ENCODE data around the gene MPZL1. TPM values are rescaled to one million over a fixed set of nuclear protein-coding genes. Genes with fewer than 3 reads are reported as not detected.

MPZL1 gene
- total and polyA plus RNA-seq, 2 of the 13 experiments (the other 11 are each of a cell fraction or from before 2014, with no cell fraction given) = 38.0 to 68.7 TPM

GRCh38 chr1:167683226-167683625, 38.6 kb upstream of the MPZL1 start (continued):
- TF ChIP-seq ZBTB46 (CRISPR knock-in tag; IDR thresholded peaks at IDR 0.05; ENCODE audit: borderline replicate concordance) = no peak

- H3K36me3 ChIP-seq (replicated peaks in 1 of 2; ENCODE audit: control insufficient read depth in 1 of 2, insufficient read depth in 2 of 2, low read length in 2 of 2) = no peaks in the 10 kb centered on the region
- H3K27me3 ChIP-seq (ENCODE audit: control insufficient read depth in 1 of 2, insufficient read depth in 2 of 2, low read length in 2 of 2) = peaks cover 0 to 16% of the 10 kb centered on the region in 2 experiments; a peak in 3 of 5 replicates
- no peak overlapping the region for H3K4me2 ChIP-seq (ENCODE audit: low read depth, low read length)
- no peak for FAIRE-seq
- POLR2A ChIA-PET = no interaction called here
- intact Hi-C loops (cut with micrococcal nuclease; ENCODE audit: unreplicated experiment) = no loop called here
- H3K9me3 ChIP-seq (ENCODE audit: low read length) = no peaks in the 10 kb centered on the region
- in situ Hi-C loops (cut with HindIII; ENCODE audit: extremely low pct_ligation_motif_present, low pct_unique_long_range_greater_than_20kb) = no loop called here
- ATAC-seq = no peak
- no peak overlapping the region for H3K9ac ChIP-seq (ENCODE audit: insufficient read depth, low read depth, low read length)
- peaks cover 15% of the 10 kb centered on the region for H3K4me1 ChIP-seq (ENCODE audit: insufficient read depth, low read length)
- CTCF ChIA-PET (ENCODE audit: low intra/inter-chr PET ratio, low total read pairs) = no interaction called here
- no peaks in the 10 kb centered on the region for H3K79me2 ChIP-seq (ENCODE audit: insufficient read depth, low read length)
- H2AFZ ChIP-seq (ENCODE audit: low read length) = no peak overlapping the region
- 38% methylated on average over 15 of the region's 15 CpGs for WGBS (ENCODE audit: low lambda C conversion rate)
- H3K4me3 ChIP-seq (replicated peaks in 1 of 3; ENCODE audit: insufficient read depth in 1 of 3, low read depth in 2 of 3, low read length in 3 of 3) = no peak overlapping the region
- DNase-seq (ENCODE audit: low spot score) = no peak
- no peaks in the 10 kb centered on the region for H4K20me1 ChIP-seq (ENCODE audit: insufficient read depth, low read length)
- H3K27ac ChIP-seq (ENCODE audit: extremely low read length, insufficient read depth, low read length) = no peak overlapping the region
- BruUV-seq (replicated peaks) = no TSS peak
- TF ChIP-seq SMC3 (IDR thresholded peaks at IDR 0.05; ENCODE audit: low read length) (no peak), ZNF687 (CRISPR knock-in tag; IDR thresholded peaks at IDR 0.05) (no peak), ARID3A (IDR thresholded peaks at IDR 0.05; ENCODE audit: low read depth, low read length) (no peak), RAD51 (IDR thresholded peaks at IDR 0.05; ENCODE audit: borderline replicate concordance) (no peak), ZHX2 (IDR thresholded peaks at IDR 0.05; ENCODE audit: low read depth) (no peak), ZHX2 (CRISPR knock-in tag; IDR thresholded peaks at IDR 0.05; ENCODE audit: borderline replicate concordance) (no peak)
Measured at GRCh38 chr1:167683641-167684502, 37.9 kb upstream of the MPZL1 start.
